Lung (tissue), 12 donors: ENCODE measurements around the gene SNRPB2. TPM values are rescaled to one million over a fixed set of nuclear protein-coding genes. Genes with fewer than 3 reads are reported as not detected.

ENCODE experiments used
- ATAC-seq: fragments of 200-7000 bp; cut with Tn5 transposase; one replicate; pipeline ENCODE4 v1.9.1; 2020; ENCODE audit warnings: moderate number of reproducible peaks; ENCODE audit not compliant: insufficient read depth, low FRiP score
- DNase-seq, 3 donors: peaks; one replicate each; pipeline ENCODE4 v3.0.0-alpha.2; 2013 to 2017
- H3K27ac ChIP-seq, 2 donors: one replicate each; pipeline ENCODE4 v1.5.1; 2013; ENCODE audit warnings: mild to moderate bottlenecking in 2 of 2, moderate library complexity in 2 of 2, control low read depth in 1 of 2, inconsistent platforms in 1 of 2, low read depth in 1 of 2, low read length in 1 of 2
- H3K27me3 ChIP-seq, 3 donors: one replicate each; pipeline ENCODE4 v1.5.1; 2013; ENCODE audit warnings: low read length in 2 of 3; ENCODE audit not compliant: control insufficient read depth in 3 of 3, insufficient read depth in 3 of 3
- H3K36me3 ChIP-seq, 4 donors: one replicate each; pipeline ENCODE4 v1.5.1; 2013; ENCODE audit warnings: low read length in 4 of 4, mild to moderate bottlenecking in 1 of 4, moderate library complexity in 1 of 4; ENCODE audit not compliant: control insufficient read depth in 4 of 4, insufficient read depth in 4 of 4
- H3K4me1 ChIP-seq, 5 donors: one replicate each; pipeline ENCODE4 v1.5.1; 2013; ENCODE audit warnings: low read length in 5 of 5, mild to moderate bottlenecking in 2 of 5, moderate library complexity in 1 of 5; ENCODE audit not compliant: control insufficient read depth in 5 of 5, insufficient read depth in 5 of 5
- H3K4me3 ChIP-seq: one replicate; pipeline ENCODE4 v1.5.1; 2013; ENCODE audit warnings: mild to moderate bottlenecking, control low read depth, moderate library complexity
- H3K9ac ChIP-seq, 2 donors: one replicate each; pipeline ENCODE4 v1.5.1; 2013; ENCODE audit warnings: low read length in 2 of 2, control low read depth in 1 of 2; ENCODE audit not compliant: insufficient read depth in 1 of 2
- H3K9me3 ChIP-seq, 4 donors: one replicate each; pipeline ENCODE4 v1.5.1; 2013; ENCODE audit warnings: low read length in 3 of 4, mild to moderate bottlenecking in 1 of 4, moderate library complexity in 1 of 4; ENCODE audit not compliant: control insufficient read depth in 4 of 4, insufficient read depth in 3 of 4
- WGBS, 2 donors: extraction: QIAGEN DNeasy Blood & Tissue Kit; methylation state at CpG; one replicate each; pipeline ENCODE4 v1.1.7; 2013; 5-methylcytosine and 5-hydroxymethylcytosine counted together
- polyA plus RNA-seq, 2 donors: library from polyadenylated mRNA; stranded (reverse); fragments of 200-250 nt; gene quantifications; one replicate each; pipeline ENCODE4 v1.2.1, GENCODE V29; 2013
- total RNA-seq, 2 donors: library from RNA; depleted of rRNA in 1 of 2; stranded (reverse); fragments of >200 nt in 1 of 2; gene quantifications; one replicate each; pipeline ENCODE4 v1.2.1, GENCODE V29; 2014 to 2021
- TF ChIP-seq, protein P1 (sequence below): IDR thresholded peaks from 2 replicates; pipeline ENCODE4 v1.5.1; 2012; ENCODE audit warnings: mild to moderate bottlenecking; ENCODE audit errors: control extremely low read depth, extremely low read depth
- donor health status: control.
- donor health status: control.
- donor health status: Bipolar disorder and iron deficiency.
- donor health status: healthy.
- donor health status: DM: yes; HTN: yes; CAD: no.

The SNRPB2 gene
- total and polyA plus RNA-seq, 4 donors: 36.4 to 67.2 (median 52.3) TPM

DNA sequence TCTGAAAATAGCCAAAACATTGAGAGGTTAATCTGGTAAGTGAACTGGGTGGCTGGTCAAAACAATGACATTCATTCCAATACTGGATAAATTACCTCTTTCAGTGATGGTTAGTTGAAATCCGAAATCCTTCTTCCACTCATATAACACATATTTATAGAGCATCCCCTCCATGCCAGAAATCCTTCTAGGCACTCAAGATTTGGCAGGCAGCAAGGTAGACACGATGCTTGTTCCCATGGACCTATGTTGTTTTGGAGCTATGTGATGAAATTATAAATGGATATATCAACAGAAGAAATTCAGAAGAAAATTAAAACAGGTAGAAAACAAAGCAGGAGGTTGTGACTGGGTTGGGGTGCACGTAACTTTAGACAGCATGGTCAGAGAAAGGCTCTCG is 26.3 kb upstream of the SNRPB2 start:
- DNase-seq (no peak), ATAC-seq (no peak)
- TF ChIP-seq, protein P1, sequence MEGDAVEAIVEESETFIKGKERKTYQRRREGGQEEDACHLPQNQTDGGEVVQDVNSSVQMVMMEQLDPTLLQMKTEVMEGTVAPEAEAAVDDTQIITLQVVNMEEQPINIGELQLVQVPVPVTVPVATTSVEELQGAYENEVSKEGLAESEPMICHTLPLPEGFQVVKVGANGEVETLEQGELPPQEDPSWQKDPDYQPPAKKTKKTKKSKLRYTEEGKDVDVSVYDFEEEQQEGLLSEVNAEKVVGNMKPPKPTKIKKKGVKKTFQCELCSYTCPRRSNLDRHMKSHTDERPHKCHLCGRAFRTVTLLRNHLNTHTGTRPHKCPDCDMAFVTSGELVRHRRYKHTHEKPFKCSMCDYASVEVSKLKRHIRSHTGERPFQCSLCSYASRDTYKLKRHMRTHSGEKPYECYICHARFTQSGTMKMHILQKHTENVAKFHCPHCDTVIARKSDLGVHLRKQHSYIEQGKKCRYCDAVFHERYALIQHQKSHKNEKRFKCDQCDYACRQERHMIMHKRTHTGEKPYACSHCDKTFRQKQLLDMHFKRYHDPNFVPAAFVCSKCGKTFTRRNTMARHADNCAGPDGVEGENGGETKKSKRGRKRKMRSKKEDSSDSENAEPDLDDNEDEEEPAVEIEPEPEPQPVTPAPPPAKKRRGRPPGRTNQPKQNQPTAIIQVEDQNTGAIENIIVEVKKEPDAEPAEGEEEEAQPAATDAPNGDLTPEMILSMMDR: no peak
- no peaks in the 10 kb centered on the region for H3K4me1 ChIP-seq
- H3K27me3 ChIP-seq: no peaks in the 10 kb centered on the region
- H3K9ac ChIP-seq: no peak overlapping the region
- H3K9me3 ChIP-seq: peaks cover 0 to 3% (median 0%) of the 10 kb centered on the region in 4 donors
- H3K27ac ChIP-seq: no peak overlapping the region
- H3K4me3 ChIP-seq: no peak overlapping the region
- WGBS, 2 donors: 85 to 90% methylated on average over 4 of the region's 4 CpGs
- H3K36me3 ChIP-seq: no peaks in the 10 kb centered on the region

DNA sequence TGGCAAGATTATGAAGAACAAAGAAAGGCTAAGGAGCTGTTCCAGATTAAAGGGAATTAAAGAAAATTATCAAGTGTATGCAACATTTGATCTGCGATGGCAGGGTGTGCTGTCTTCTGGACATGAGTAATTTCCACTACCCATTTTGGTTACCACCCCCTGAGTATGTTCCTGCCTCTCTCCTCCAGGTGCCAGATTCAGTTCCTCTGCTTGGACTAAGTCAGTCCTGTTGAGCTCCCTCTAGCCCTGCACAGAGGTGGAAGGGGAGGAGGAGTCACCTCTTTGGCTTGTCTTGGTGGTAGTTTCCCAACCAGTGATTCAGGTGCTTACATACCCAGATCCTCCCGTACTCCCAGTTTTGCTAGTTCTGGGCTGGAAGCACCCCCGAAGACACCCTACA is 22.2 kb upstream of the SNRPB2 start:
- H3K4me1 ChIP-seq: no peaks in the 10 kb centered on the region
- TF ChIP-seq, protein P1: no peak
- no peaks in the 10 kb centered on the region for H3K36me3 ChIP-seq
- H3K27me3 ChIP-seq: no peaks in the 10 kb centered on the region
- DNase-seq: no peak
- peaks cover 0 to 3% (median 0%) of the 10 kb centered on the region in 4 donors for H3K9me3 ChIP-seq
- no peak for ATAC-seq
- H3K4me3 ChIP-seq: no peak overlapping the region
- no peak overlapping the region for H3K27ac ChIP-seq
- WGBS, 2 donors: 87 to 90% methylated on average over 3 of the region's 3 CpGs
- H3K9ac ChIP-seq: no peak overlapping the region

DNA sequence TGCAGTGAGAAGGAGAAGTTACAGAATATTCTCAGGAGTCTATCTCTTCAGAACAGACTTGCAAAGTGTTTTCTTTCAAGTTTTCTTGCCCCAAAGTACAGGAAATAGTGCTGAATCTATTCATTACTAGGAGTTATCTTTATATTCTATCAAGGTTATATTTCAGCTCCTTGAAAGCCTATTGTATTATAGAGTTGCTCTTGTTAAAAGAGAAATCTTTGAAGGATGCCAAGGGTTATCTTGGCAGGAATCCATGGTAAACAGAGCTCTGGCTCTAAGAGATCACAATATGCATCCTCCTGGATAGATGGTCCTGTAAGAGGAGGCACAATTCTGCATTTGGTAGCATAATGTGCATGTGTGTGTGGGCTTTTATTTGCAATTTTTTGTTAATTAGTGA is 21.2 kb upstream of the SNRPB2 start:
- TF ChIP-seq, protein P1: no peak
- ATAC-seq: no peak
- H3K36me3 ChIP-seq: no peaks in the 10 kb centered on the region
- no peak overlapping the region for H3K4me3 ChIP-seq
- no peak overlapping the region for H3K27ac ChIP-seq
- no peak overlapping the region for H3K9ac ChIP-seq
- H3K27me3 ChIP-seq: no peaks in the 10 kb centered on the region
- DNase-seq: no peak
- H3K4me1 ChIP-seq: no peaks in the 10 kb centered on the region
- H3K9me3 ChIP-seq: peaks cover 0 to 3% (median 0%) of the 10 kb centered on the region in 4 donors

DNA sequence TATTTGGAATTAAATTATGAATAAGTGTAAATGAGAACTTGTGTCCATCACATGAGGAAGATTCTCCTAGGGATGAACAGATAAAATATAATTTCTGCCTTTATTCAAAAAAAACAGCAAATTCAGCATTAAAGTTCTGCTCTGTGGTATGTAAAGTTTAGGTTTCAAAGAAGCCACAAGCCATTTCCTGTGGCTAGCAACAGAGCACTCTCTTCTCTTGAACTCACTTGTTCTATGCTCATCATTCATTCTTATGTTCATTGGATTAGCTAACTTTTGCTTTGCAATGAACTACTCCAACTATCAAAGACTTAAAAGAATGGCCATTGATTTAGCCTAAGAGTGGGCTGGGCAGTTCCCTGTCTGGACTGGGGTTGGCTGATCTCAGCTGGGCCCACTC is 20.8 kb upstream of the SNRPB2 start:
- no peak overlapping the region for H3K4me3 ChIP-seq
- H3K4me1 ChIP-seq: no peaks in the 10 kb centered on the region
- H3K36me3 ChIP-seq: no peaks in the 10 kb centered on the region
- no peak overlapping the region for H3K27ac ChIP-seq
- no peaks in the 10 kb centered on the region for H3K27me3 ChIP-seq
- DNase-seq (no peak), ATAC-seq (no peak)
- TF ChIP-seq, protein P1: no peak
- peaks cover 0 to 3% (median 0%) of the 10 kb centered on the region in 4 donors for H3K9me3 ChIP-seq
- H3K9ac ChIP-seq: no peak overlapping the region
